Stimulated activated naive CD8-positive, alpha-beta T cell treated with anti-CD3 and anti-CD28 coated beads, Interleukin-15, Interleukin-2, amounts not matched to agents 100 ng/mL and 50 ng/mL, for 24 hours (primary cell): ENCODE data around the gene PLXNA2.
A peak's percentile ranks its signal among the peaks of the same experiment; 100 is the strongest.

ENCODE experiments used
- H3K27ac Mint-ChIP-seq: one replicate; pipeline ENCODE4 v1.8.0; 2021; ENCODE audit warnings: mild to moderate bottlenecking, mixed read lengths
- H3K27me3 Mint-ChIP-seq: one replicate; pipeline ENCODE4 v1.8.0; 2021; ENCODE audit warnings: mixed read lengths
- H3K36me3 Mint-ChIP-seq: one replicate; pipeline ENCODE4 v1.8.0; 2021; ENCODE audit warnings: low read depth, mixed read lengths
- H3K4me1 Mint-ChIP-seq: one replicate; pipeline ENCODE4 v1.8.0; 2021; ENCODE audit warnings: low read depth, mixed read lengths
- H3K4me3 Mint-ChIP-seq: one replicate; pipeline ENCODE4 v1.8.0; 2021; ENCODE audit warnings: mild to moderate bottlenecking, mixed read lengths
- H3K9me3 Mint-ChIP-seq: one replicate; pipeline ENCODE4 v1.8.0; 2021; ENCODE audit warnings: mixed read lengths

The PLXNA2 gene, protein sequence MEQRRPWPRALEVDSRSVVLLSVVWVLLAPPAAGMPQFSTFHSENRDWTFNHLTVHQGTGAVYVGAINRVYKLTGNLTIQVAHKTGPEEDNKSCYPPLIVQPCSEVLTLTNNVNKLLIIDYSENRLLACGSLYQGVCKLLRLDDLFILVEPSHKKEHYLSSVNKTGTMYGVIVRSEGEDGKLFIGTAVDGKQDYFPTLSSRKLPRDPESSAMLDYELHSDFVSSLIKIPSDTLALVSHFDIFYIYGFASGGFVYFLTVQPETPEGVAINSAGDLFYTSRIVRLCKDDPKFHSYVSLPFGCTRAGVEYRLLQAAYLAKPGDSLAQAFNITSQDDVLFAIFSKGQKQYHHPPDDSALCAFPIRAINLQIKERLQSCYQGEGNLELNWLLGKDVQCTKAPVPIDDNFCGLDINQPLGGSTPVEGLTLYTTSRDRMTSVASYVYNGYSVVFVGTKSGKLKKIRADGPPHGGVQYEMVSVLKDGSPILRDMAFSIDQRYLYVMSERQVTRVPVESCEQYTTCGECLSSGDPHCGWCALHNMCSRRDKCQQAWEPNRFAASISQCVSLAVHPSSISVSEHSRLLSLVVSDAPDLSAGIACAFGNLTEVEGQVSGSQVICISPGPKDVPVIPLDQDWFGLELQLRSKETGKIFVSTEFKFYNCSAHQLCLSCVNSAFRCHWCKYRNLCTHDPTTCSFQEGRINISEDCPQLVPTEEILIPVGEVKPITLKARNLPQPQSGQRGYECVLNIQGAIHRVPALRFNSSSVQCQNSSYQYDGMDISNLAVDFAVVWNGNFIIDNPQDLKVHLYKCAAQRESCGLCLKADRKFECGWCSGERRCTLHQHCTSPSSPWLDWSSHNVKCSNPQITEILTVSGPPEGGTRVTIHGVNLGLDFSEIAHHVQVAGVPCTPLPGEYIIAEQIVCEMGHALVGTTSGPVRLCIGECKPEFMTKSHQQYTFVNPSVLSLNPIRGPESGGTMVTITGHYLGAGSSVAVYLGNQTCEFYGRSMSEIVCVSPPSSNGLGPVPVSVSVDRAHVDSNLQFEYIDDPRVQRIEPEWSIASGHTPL (N-terminal part only)

DNA sequence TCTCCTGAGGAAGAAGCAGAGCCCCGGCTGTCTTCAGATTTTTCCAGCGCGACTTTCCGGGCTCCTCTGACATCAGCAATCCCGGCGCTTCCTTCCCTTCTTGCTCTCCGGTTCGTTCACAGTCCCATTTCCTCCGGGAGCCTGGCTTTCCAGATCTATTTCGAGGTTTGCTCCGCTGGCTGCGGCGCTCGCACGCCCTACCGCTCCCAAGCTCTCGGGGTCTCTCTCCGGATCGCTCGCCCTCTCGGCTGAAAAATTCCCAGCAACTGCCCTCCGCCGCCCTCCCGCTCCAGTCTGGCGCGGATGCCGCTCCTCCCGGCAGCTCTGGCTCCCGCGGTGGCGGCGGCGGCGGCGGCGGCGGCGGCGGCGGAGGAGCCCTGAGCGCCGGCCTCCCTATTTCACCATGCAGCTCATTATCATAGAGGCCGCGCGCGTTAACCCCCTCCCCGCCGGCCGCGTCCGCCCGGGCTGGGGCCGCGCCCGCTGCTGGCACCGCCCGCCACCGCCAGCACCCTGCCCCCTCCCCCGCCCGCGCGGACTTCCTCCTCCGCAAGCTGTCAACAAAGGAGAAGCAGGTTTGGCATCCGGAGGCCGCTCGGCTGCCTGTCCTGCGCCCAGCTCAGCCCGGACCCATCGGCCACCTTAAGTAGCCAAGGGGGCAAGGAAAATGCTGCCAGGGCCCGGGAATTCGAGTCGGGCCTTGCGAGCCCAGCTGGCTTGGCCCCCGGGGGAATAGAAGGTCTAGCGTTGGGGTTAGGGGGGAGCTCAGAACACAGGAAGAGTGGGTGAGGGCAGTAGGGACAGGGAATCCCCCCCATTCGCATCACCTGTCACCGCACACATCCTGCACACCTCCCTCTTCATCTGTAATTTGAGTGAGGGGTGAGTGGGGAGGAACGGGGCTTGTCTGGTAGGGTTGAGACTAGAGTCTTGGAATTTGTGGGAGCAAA, at the start of gene PLXNA2:
Gene PLXNA2, minus strand, starts transcription at position 418 of the 950 bp plus-strand sequence. CDS start 26,462 bp downstream, outside the sequence.
- no peak within 1 kb of the TSS for H3K27ac Mint-ChIP-seq
- peak within 1 kb of the TSS; percentile 83 for H3K4me3 Mint-ChIP-seq
- H3K27me3 Mint-ChIP-seq, result peaks cover 18% of the 10 kb centered on the region
- H3K36me3 Mint-ChIP-seq, result no peaks in the 10 kb centered on the region
- peaks cover 12% of the 10 kb centered on the region for H3K4me1 Mint-ChIP-seq
- no peaks in the 10 kb centered on the region for H3K9me3 Mint-ChIP-seq

DNA sequence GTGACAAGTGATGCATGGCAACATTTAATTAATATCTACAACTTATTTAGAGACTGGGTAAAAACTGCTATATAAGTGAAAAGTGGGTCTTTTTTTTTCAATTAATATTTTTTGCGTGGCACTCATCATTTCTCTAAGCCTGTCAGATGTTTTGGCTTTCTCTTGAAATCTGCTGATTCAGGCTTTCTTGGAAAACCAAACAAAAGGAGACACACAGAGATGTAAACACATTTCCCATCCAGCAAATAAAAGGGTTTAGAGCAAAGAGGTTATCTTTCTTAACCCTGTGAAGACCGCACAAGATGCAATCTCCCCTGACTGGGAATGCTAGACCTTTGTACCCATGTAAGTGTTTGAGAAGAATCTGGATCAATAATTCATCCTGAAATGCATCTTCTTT, 48.7 kb upstream of the PLXNA2 start:
- H3K4me1 Mint-ChIP-seq, result no peaks in the 10 kb centered on the region
- no peaks in the 10 kb centered on the region for H3K36me3 Mint-ChIP-seq
- H3K27me3 Mint-ChIP-seq, result peaks cover 28% of the 10 kb centered on the region
- H3K9me3 Mint-ChIP-seq, result no peaks in the 10 kb centered on the region
- no peak overlapping the region for H3K27ac Mint-ChIP-seq
- no peak overlapping the region for H3K4me3 Mint-ChIP-seq

DNA sequence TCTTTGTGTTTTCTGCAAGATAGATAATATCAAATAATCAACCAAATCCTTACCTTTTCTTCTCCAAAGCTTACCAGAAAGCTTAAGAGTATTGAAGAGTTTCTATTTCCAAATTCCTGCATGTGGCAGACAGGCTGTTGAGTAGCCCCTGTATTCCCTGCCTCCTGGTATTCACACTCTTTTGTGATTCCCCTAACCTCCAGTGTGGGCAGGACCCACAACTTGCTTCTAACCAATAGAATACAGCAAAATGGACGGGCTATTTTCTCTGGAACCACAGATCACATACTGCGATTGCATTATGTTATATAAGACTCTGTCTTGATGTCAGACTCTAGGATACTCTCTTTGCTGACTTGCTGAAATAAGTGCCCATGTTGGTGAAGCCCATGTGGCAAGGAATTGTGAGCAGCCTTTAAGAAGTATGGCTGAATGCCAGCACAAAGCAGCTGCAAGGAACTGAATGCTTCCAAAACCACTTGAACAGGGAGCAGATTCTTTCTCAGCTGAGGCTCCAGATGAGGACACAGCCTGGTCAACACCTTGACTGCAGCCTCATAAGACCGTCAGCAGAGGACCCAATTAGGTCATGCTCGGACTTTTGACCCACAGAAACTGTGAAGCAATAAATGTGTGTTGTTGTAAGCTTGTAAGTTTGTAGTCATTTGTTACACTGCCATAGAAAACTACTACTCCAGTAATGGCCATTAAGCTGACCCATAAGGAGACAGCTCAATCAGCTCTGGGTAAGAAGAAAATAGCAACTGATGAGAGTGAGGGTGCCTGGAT, 47.9 kb upstream of the PLXNA2 start:
- Mint-ChIP-seq H3K4me1 (no peaks in the 10 kb centered on the region), H3K36me3 (no peaks in the 10 kb centered on the region), H3K27me3 (peaks cover 28% of the 10 kb centered on the region), H3K4me3 (no peak overlapping the region), H3K9me3 (no peaks in the 10 kb centered on the region), H3K27ac (no peak overlapping the region)

DNA sequence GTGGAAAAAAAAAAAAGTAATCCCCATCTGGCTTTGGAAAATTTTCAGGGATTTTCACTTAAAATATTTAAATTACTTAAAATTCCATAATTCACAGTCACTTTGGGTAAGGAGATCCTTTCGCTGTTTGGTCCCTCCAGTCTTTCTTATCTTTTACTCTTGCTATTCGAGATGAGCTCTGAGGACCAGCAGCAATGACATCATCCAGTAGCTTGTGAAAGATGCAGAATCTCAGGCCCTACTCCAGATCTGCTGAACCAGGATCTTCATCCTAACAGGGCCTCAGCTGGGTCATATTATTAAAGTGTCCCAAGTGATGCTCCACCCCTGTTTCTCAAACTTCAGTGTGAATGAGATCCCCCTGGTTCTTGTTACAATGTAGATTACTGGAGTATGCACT, 46.9 kb upstream of the PLXNA2 start:
- Mint-ChIP-seq H3K4me3 (no peak overlapping the region), H3K27me3 (peaks cover 33% of the 10 kb centered on the region), H3K4me1 (no peaks in the 10 kb centered on the region), H3K9me3 (no peaks in the 10 kb centered on the region), H3K36me3 (no peaks in the 10 kb centered on the region), H3K27ac (no peak overlapping the region)

DNA sequence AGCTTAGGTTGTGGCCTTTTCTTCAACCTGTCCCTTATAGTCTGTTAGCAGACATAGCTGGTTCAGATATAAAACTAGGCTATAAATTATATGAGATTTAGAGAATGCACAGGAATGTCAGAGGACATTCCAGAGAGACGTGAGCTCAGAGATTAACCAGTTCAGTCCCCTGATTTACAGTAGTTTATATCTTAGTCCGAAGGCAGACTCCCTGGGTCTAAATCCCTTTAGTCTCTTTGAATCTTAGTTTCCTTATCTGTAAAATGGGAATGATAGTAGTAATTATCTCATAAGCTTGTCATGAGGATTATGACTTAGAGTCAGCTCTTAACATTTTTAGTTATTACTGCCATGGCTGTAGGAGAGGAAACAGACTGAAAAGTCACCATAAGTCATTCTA, 45.5 kb upstream of the PLXNA2 start:
- H3K27ac Mint-ChIP-seq, result no peak overlapping the region
- H3K4me3 Mint-ChIP-seq, result no peak overlapping the region
- no peaks in the 10 kb centered on the region for H3K9me3 Mint-ChIP-seq
- no peaks in the 10 kb centered on the region for H3K36me3 Mint-ChIP-seq
- H3K4me1 Mint-ChIP-seq, result no peaks in the 10 kb centered on the region
- H3K27me3 Mint-ChIP-seq, result peaks cover 25% of the 10 kb centered on the region

DNA sequence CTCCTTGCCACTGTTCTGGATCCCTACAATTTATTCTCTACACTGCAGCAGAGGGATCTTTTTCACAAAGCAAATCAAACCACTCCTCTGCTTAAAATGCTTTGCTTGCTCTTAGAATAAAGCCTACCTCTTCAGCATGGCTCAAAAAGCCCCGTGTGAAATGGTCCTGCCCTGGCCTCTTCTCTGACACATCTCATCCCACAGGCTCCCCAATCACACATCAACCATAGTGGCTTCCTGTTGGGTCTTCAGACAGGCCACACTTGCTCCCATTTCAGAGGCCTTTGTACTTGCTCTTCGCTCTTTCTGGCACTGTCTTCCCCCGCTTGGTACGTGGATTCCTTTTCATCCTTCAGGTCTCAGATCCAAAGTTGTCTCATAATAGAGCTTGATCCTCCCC, 44.3 kb upstream of the PLXNA2 start:
- Mint-ChIP-seq H3K27me3 (peaks cover 20% of the 10 kb centered on the region), H3K4me3 (no peak overlapping the region), H3K4me1 (no peaks in the 10 kb centered on the region), H3K9me3 (no peaks in the 10 kb centered on the region), H3K36me3 (no peaks in the 10 kb centered on the region), H3K27ac (no peak overlapping the region)

DNA sequence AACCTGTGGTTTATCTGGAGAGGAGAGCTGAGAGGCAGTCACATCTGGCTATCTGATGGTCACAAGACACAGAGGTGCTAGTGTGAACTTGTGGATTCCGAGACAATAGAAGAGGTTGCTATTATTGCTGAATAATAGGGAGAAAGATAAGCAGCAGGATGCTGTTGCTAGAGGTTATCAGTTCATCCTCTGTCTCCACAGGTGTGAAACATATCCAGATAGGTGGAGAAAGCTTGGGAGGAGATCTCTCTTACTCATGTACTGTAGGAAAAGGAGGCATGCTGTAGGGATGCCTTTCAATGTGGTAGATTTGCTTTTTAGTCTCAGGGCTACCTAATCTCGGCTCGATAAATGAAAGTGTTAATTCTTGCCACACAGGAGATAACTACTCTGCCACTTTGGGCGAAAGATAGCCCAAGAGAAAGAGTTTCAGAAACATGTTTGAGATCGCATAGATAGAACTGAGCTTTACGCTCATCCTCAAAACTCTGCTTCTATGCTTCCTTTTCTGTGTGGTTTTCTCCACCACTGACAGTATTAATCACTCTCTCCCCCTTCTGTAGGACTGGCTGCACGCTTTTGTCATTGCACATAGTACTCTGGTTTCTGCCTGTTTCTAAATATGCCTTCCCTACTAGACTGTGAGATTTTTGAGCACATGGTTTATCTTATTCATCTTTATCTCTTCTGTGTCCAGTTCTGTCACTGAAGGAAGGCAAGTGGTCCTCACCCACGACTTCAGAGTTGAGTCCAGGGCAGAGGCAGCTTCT, 36.7 kb upstream of the PLXNA2 start:
- Mint-ChIP-seq H3K36me3 (no peaks in the 10 kb centered on the region), H3K27ac (no peak overlapping the region), H3K4me3 (no peak overlapping the region), H3K9me3 (no peaks in the 10 kb centered on the region), H3K27me3 (peaks cover 9% of the 10 kb centered on the region), H3K4me1 (no peaks in the 10 kb centered on the region)

DNA sequence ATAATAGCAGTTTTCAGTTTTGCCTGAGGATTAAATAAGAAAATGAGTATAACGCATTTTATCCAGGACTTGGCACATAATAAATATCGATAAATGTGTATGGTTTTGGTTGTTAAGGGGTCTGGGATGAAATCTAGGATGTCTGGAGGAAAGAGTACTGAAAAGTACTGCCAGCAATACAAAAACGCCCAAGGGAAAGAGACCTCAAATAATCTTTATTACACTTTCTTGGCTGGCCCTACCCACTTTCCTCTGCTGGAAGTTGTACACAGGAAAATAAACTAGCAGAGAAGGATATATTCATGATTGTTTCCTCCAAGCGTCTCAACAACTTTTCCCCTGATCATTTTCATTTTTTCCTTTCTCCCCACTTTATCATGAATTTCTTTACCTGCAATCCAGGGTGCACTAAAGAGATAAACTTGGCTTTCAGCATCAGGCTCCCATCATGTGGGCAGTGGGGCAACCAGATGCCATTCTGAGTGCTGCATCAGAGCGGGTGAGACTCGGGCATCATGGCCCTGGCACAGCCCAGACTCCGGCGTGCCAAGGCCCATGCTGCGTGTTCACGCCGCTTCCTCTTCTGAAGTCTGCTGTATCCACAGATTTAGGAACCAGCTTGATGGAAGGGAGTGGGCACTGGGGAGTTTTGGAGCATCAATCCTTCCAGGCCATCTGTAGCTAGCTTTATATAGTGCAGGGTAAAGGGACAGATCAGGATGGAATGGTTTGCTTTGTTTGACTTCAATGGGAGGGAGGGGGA, 35.8 kb upstream of the PLXNA2 start:
- Mint-ChIP-seq H3K4me1 (no peaks in the 10 kb centered on the region), H3K4me3 (no peak overlapping the region), H3K9me3 (no peaks in the 10 kb centered on the region), H3K27me3 (peaks cover 17% of the 10 kb centered on the region), H3K36me3 (no peaks in the 10 kb centered on the region), H3K27ac (no peak overlapping the region)

DNA sequence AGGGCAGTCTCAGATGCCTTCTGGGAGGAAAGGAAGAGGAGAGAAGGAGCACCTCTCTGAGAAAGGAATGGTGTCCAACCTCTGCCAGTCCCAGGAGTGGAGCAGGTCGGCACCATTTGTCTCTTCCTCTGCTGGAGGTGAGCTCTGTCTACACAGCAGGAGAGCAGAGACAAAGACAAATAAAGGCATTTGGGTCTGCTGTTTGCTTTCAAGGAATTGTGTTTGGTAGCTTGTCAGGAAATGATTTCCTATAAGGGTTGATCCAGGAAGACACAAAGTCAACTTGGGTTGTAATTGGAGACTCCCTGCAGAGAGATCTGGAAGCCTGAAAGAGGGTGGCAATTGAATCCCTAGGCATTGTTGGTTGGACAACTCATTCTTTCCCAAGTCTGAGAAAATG, 34.5 kb upstream of the PLXNA2 start:
- Mint-ChIP-seq H3K36me3 (no peaks in the 10 kb centered on the region), H3K27me3 (peaks cover 18% of the 10 kb centered on the region), H3K4me1 (no peaks in the 10 kb centered on the region), H3K27ac (no peak overlapping the region), H3K9me3 (no peaks in the 10 kb centered on the region), H3K4me3 (no peak overlapping the region)

DNA sequence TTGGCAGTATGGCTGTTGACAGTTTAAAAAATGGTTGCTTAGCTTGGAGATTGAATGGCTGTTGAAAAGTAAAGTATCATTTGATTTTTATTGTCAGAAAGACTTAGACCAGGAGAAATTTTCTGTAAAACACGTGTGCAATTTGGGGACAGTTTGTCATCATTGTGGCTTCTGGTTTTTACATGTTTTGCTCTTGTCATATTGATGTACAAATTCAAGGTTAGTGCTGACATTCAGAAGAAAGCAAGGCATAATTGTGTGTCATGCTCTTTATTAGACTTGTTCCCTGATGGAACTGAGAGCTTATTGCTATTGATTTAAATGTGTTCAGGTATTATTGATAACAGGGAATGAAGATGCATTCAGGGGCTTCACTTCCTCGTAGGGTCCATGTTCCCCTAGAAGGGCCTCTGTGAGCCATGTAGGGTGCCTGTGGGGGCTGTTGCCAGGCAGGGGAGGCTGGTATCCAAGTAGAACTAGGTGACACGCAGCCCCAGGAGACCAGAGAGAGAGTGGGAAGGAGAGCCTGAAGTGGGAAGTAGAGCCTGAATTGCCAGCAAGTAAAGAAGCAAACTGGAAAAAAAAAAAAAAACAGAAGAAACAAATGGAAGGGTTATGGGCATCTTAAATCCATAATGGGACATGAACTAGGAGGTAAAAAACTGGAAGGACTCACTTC, 32.7 kb upstream of the PLXNA2 start:
- no peaks in the 10 kb centered on the region for H3K9me3 Mint-ChIP-seq
- no peak overlapping the region for H3K4me3 Mint-ChIP-seq
- no peak overlapping the region for H3K27ac Mint-ChIP-seq
- H3K27me3 Mint-ChIP-seq, result peaks cover 22% of the 10 kb centered on the region
- H3K4me1 Mint-ChIP-seq, result no peaks in the 10 kb centered on the region
- no peaks in the 10 kb centered on the region for H3K36me3 Mint-ChIP-seq

DNA sequence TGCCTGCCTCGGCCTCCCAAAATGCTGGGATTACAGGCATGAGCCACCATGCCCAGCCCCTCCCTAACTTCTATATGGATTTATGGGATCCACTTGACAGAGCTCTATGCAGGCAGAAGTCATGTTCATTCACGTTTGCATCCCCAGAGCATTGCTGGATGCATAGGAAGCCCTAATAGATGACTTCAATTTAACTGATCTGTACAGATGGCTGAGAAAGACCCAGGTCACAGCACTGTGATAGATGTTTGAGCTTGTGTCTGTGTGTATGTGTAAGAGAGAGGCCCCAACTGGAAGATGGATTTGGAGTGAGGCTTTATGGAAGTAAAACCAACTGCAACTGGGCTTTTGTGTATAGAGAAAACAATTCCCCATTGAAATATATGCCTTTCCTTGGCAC, 30.9 kb upstream of the PLXNA2 start:
- Mint-ChIP-seq H3K4me3 (no peak overlapping the region), H3K27me3 (peaks cover 24% of the 10 kb centered on the region)

DNA sequence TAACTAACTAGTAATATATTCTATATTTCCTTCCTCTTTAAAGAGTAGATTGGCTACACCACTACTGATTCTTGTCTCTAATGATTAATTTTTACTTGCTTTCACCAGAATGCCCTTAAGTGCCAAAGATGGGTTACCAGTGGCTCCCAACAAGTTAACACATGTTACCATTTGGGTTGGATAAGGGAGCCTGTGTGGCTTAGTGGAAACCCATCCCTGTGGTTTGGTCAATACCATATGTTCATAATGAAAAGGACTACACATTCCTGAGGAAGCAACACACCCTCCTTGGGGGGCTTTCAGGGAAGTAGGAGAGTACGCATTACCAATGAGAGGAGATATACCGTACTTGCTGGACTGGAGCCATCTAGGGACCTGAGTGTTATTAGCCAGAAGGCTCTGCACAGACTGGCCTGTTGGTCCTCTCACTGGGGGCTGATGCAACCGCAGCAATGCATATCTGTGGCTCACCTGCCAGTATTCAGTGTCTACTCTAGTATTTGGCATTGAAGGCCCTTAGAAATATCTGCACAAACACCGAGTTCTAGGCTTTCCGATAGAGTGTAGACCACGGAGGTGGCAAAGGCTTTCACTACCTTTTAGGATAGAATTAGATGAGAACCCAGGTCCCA, 29.3 kb upstream of the PLXNA2 start:
- H3K27me3 Mint-ChIP-seq, result peaks cover 36% of the 10 kb centered on the region
- H3K27ac Mint-ChIP-seq, result no peak overlapping the region

More for the DNA sequence above, 30.9 kb upstream of the PLXNA2 start:
- Mint-ChIP-seq H3K27ac (no peak overlapping the region), H3K9me3 (no peaks in the 10 kb centered on the region), H3K36me3 (no peaks in the 10 kb centered on the region), H3K4me1 (no peaks in the 10 kb centered on the region)

More for the DNA sequence above, 29.3 kb upstream of the PLXNA2 start:
- Mint-ChIP-seq H3K9me3 (no peaks in the 10 kb centered on the region), H3K4me3 (no peak overlapping the region), H3K36me3 (no peaks in the 10 kb centered on the region), H3K4me1 (no peaks in the 10 kb centered on the region)
